Measurements from ENCODE around the gene CD244.
"Not testable (repeated sequence)": the region's sequence is repeated elsewhere in the genome, so short reads cannot be mapped to it uniquely, and the experiment has no call there.

CD244 gene

DNA sequence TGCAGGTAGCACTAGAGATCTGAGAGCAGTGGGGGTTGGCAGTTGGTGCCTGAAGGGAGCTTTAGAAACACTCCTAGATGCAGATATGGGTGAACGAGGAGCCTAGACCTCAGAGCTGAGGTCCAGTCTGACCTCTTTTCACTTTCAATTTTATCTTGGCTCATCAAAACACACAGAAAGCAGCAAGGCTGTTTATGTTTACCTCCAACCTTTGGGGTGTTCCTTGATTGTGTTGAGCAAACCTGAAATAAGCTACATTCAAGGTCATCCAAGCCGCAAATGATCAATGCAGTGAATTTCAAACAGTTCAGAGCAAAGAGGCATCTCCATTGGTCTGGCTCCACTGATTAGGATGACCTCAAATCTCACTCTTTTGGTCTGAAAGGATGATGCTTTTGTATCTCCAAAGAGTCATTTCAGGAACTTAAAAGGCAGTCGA lies 65.4 kb downstream of the CD244 start:
- no peak for DNase-seq (ENCODE audit: low read depth)
- TF ChIP-seq, protein P1, sequence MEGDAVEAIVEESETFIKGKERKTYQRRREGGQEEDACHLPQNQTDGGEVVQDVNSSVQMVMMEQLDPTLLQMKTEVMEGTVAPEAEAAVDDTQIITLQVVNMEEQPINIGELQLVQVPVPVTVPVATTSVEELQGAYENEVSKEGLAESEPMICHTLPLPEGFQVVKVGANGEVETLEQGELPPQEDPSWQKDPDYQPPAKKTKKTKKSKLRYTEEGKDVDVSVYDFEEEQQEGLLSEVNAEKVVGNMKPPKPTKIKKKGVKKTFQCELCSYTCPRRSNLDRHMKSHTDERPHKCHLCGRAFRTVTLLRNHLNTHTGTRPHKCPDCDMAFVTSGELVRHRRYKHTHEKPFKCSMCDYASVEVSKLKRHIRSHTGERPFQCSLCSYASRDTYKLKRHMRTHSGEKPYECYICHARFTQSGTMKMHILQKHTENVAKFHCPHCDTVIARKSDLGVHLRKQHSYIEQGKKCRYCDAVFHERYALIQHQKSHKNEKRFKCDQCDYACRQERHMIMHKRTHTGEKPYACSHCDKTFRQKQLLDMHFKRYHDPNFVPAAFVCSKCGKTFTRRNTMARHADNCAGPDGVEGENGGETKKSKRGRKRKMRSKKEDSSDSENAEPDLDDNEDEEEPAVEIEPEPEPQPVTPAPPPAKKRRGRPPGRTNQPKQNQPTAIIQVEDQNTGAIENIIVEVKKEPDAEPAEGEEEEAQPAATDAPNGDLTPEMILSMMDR (IDR thresholded peaks at IDR 0.05; ENCODE audit: low read depth, low read length, missing control alignments), result no peak
- H3K4me3 ChIP-seq (ENCODE audit: low read depth, low read length), result no peak overlapping the region
- in situ Hi-C loops (cut with HindIII; ENCODE audit: low sequenced_read_pairs), result no loop called here

DNA sequence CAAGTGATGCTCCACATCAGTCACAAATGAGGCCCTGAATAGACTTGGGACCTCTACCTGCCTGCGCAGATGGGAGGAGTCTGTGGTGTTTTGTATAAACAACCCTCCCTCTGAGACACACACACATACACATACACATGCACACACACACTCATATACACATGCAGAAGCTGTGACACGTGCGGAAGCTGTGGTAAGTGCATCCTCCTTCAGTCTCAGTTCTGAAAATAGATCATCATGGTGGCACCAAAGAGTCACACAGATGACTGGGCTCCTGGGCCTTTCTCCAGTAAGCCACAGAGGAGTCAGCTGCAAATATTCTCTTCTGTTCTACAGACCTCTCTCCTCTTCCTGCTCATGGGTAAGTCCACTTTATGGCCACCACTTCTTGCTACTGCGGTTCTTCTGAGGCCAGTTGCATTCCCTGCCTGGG lies 66.7 kb downstream of the CD244 start, which contains the start of gene LY9:
LY9 (plus strand) TSS at position 224 of the 433 bp plus-strand sequence; CDS start at position 238, 14 bp downstream.
- H3K4me3 ChIP-seq (ENCODE audit: low read depth, low read length), result no peak within 1 kb of the TSS
- TF ChIP-seq, protein P1 (IDR thresholded peaks at IDR 0.05; ENCODE audit: low read depth, low read length, missing control alignments), result no peak
- no peak for DNase-seq (ENCODE audit: low read depth)

DNA sequence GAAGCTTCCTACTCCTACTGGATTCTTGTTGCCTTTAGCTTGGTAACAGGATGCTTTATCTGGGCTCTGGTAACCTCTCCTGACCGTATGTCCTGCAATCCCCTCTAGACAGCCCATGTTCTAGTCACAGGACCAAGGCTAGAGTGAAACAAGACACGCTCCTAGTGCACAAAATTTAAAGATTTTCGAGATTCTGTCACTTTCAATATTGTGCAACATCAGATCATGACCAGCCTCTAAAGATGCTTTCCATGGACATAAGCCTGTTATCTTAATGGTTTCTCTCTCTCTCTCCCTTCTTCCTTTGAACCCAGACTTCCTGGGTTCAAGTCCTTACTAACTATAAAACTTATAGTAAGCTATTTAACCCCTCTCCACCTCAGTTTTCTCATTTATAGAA lies 68.3 kb downstream of the CD244 start:
- TF ChIP-seq, protein P1 (IDR thresholded peaks at IDR 0.05; ENCODE audit: low read depth, low read length, missing control alignments), result no peak
- H3K4me3 ChIP-seq (ENCODE audit: low read depth, low read length), result no peak overlapping the region
- in situ Hi-C loops (cut with HindIII; ENCODE audit: low sequenced_read_pairs), result no loop called here
- no peak for DNase-seq (ENCODE audit: low read depth)

More for the DNA sequence above, 66.7 kb downstream of the CD244 start, which contains the start of gene LY9:
- in situ Hi-C loops (cut with HindIII; ENCODE audit: low sequenced_read_pairs), result no loop called here

DNA sequence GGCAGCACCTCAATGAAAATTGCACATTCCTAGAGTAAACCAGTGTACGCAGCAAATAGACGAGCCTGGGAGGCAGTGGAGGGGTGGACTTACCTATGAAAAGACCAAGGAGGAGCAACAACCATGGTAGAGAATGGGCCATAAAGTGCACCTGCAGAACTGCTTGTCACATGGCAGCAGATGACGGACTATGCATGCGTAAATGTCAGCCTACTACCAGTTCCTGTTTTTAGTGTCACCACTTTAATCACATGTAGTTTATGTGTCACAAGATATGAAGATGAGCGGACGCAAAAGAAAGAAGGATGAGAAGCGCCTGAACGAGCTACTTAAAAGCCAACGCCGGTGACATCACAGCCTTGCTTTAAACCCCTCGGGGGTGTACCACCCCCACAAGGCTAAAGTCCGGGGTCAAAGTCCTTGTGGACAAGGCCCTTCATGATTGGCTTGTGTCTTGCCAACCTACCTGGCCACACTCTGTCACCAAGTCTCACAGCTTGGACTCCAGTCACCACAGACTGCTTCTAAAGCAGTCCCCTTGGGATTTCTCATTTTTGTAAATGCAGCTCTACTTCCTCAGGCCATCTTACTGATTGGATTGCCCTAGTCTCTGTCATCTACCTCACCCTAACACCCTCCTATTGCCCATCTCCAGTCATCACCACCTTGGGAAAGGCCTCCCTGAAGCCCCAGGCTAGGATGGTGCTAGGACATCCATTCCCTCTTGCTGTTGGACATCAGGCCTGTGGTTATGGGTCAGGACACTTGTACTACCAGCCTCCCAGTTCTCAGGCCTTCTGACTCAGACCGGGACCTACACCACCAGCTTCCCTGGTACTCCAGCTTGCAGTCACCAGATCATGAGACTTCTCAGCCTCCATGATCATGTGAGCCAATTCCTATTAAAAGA lies 72.7 kb downstream of the CD244 start:
- no peak for DNase-seq (ENCODE audit: low read depth)
- TF ChIP-seq, protein P1 (IDR thresholded peaks at IDR 0.05; ENCODE audit: low read depth, low read length, missing control alignments), result no peak
- in situ Hi-C loops (cut with HindIII; ENCODE audit: low sequenced_read_pairs), result no loop called here
- no peak overlapping the region for H3K4me3 ChIP-seq (ENCODE audit: low read depth, low read length)

DNA sequence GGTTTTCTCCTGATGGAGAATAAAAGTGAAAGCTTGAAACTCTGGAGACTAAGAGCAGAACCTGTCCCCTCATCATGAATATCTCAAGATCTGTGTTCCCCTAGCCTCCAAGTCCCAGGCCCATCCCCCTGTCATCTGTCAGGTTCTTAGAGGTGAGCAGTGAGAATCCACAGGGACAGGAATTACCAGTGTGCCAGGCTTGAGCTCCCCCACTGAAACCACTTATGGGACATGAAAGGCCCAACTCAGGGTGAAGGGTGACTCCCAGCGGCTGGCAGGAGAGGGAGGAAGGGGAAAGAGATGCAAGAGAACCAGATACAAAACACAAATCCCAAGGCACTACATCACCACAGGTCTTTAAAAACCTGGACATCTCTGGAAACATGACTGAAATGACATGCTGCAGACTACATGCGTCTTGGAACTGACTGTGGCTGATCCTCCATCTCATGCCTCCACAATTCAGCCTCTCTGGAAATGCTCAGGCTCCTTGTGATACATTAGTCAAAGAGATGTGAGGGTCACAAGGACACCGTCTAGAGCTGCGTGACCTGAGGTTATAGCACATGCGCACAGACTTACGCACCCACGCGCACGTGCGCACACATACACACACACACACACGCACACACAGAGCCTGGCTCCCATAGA lies 73.5 kb downstream of the CD244 start:
- H3K4me3 ChIP-seq (ENCODE audit: low read depth, low read length), result no peak overlapping the region
- DNase-seq (ENCODE audit: low read depth), result no peak
- TF ChIP-seq, protein P1 (IDR thresholded peaks at IDR 0.05; ENCODE audit: low read depth, low read length, missing control alignments), result no peak
- in situ Hi-C loops (cut with HindIII; ENCODE audit: low sequenced_read_pairs), result no loop called here

DNA sequence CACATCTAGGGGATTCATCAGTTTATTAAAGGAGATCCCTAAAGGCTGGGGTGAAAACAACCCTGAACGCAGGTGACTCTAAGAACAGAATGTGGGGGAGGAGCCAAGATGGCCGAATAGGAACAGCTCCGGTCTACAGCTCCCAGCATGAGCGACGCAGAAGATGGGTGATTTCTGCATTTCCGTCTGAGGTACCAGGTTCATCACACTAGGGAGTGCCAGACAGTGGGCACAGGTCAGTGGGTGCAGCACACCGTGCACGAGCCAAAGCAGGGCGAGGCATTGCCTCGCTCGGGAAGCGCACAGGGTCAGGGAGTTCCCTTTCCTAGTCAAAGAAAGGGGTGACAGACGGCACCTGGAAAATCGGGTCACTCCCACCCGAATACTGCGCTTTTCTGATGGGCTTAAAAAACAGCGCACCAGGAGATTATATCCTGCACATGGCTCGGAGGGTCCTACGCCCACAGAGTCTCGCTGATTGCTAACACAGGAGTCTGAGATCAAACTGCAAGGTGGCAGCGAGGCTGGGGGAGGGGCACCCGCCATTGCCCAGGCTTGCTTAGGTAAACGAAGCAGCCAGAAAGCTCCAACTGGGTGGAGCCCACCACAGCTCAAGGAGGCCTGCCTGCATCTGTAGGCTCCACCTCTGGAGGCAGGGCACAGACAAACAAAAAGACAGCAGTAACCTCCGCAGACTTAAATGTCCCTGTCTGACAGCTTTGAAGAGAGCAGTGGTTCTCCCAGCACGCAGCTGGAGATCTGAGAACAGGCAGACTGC lies 79.5 kb downstream of the CD244 start:
- DNase-seq (ENCODE audit: low read depth); H3K4me3 ChIP-seq (ENCODE audit: low read depth, low read length); in situ Hi-C loops (cut with HindIII; ENCODE audit: low sequenced_read_pairs): not testable (repeated sequence)
